ENCODE results near the gene NBL1. TPM values are rescaled to one million over a fixed set of nuclear protein-coding genes. Genes with fewer than 3 reads are reported as not detected.

Gene NBL1
- total RNA-seq, 3 donors from 2014 or later, result 320 to 457 (median 426) TPM

DNA sequence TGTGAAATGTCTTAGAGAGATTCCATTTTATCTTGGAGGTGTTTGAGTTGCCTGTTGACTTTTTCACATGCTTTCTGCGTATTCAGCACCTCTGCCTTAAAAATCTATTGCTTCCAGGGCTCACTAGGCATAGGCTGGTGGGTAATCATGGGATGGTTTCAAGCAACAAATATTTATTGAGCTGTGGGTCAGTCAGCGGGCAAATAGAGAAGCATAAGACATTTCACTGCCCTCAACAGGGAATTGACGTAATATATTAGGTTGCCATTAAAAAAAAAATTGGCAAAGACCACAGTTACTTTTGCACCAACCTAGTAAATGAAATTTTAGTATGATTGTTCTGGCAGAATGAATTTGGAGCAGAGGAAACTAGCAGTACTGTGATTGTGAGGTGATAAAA is 44.3 kb upstream of the NBL1 start:
- ATAC-seq (no peak), DNase-seq (no peak)
- Histone ChIP-seq H3K9me3 (no peaks in the 10 kb centered on the region), H3K4me3 (no peak overlapping the region), H3K4me1 (ENCODE audit: low read depth) (peaks cover 21% of the 10 kb centered on the region), H3K36me3 (ENCODE audit: low read depth) (peaks cover 4% of the 10 kb centered on the region)
- intact Hi-C loops (cut with DNase I, micrococcal nuclease), result loop anchor here in 1 of 2 donors (10.0 kb wide), 1 partner anchor 45 kb away; the partner anchor contains the start of gene NBL1
- TF ChIP-seq, protein P1, sequence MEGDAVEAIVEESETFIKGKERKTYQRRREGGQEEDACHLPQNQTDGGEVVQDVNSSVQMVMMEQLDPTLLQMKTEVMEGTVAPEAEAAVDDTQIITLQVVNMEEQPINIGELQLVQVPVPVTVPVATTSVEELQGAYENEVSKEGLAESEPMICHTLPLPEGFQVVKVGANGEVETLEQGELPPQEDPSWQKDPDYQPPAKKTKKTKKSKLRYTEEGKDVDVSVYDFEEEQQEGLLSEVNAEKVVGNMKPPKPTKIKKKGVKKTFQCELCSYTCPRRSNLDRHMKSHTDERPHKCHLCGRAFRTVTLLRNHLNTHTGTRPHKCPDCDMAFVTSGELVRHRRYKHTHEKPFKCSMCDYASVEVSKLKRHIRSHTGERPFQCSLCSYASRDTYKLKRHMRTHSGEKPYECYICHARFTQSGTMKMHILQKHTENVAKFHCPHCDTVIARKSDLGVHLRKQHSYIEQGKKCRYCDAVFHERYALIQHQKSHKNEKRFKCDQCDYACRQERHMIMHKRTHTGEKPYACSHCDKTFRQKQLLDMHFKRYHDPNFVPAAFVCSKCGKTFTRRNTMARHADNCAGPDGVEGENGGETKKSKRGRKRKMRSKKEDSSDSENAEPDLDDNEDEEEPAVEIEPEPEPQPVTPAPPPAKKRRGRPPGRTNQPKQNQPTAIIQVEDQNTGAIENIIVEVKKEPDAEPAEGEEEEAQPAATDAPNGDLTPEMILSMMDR (IDR thresholded peaks at IDR 0.05), result no peak

GRCh38 chr1:19602486-19602885 is 41.6 kb upstream of the NBL1 start:
- ATAC-seq (no peak), DNase-seq (no peak)
- TF ChIP-seq, protein P1 (IDR thresholded peaks at IDR 0.05), result no peak
- intact Hi-C loops (cut with DNase I, micrococcal nuclease), result no loop called here
- Histone ChIP-seq H3K4me1 (ENCODE audit: low read depth) (peaks cover 36% of the 10 kb centered on the region), H3K4me3 (no peak overlapping the region), H3K36me3 (ENCODE audit: low read depth) (no peaks in the 10 kb centered on the region), H3K9me3 (no peaks in the 10 kb centered on the region)

- Histone ChIP-seq H3K36me3 (ENCODE audit: low read depth) (no peaks in the 10 kb centered on the region), H3K4me1 (ENCODE audit: low read depth) (peaks cover 41% of the 10 kb centered on the region), H3K9me3 (no peaks in the 10 kb centered on the region), H3K4me3 (no peak overlapping the region)
- DNase-seq, result peak in 1 of 3 donors; percentile 52
- intact Hi-C loops (cut with DNase I, micrococcal nuclease), result no loop called here
- TF ChIP-seq, protein P1 (IDR thresholded peaks at IDR 0.05), result no peak
- ATAC-seq, result peak; percentile 76
Measured at GRCh38 chr1:19605967-19606366, 38.1 kb upstream of the NBL1 start.

GRCh38 chr1:19606817-19607642 is 37.1 kb upstream of the NBL1 start:
- TF ChIP-seq, protein P1 (IDR thresholded peaks at IDR 0.05), result no peak
- ATAC-seq, result no peak
- H3K4me1 ChIP-seq (ENCODE audit: low read depth), result peaks cover 44% of the 10 kb centered on the region

DNA sequence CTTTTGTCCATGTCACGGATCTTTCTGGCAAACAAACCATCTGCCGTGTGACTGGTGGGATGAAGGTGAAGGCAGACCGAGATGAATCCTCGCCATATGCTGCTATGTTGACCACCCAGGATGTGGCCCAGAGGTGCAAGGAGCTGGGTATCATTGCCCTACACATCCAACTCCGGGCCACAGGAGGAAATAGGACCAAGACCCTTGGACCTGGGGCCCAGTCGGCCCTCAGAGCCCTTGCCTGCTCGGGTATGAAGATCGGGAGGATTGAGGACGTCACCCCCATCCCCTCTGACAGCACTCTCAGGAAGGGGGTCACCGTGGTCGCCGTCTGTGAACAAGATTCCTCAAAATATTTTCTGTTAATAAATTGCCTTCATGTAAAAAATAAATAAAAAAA is 35.9 kb upstream of the NBL1 start:
- H3K4me3 ChIP-seq, result no peak overlapping the region
- intact Hi-C loops (cut with DNase I, micrococcal nuclease), result no loop called here
- TF ChIP-seq, protein P1 (IDR thresholded peaks at IDR 0.05), result no peak
- ATAC-seq (no peak), DNase-seq (no peak)
- H3K9me3 ChIP-seq, result no peaks in the 10 kb centered on the region
- H3K4me1 ChIP-seq (ENCODE audit: low read depth), result peaks cover 56% of the 10 kb centered on the region
- H3K36me3 ChIP-seq (ENCODE audit: low read depth), result no peaks in the 10 kb centered on the region

More at GRCh38 chr1:19606817-19607642, 37.1 kb upstream of the NBL1 start:
- no peak for DNase-seq
- H3K9me3 ChIP-seq, result no peaks in the 10 kb centered on the region
- intact Hi-C loops (cut with DNase I, micrococcal nuclease), result no loop called here
- no peaks in the 10 kb centered on the region for H3K36me3 ChIP-seq (ENCODE audit: low read depth)
- no peak overlapping the region for H3K4me3 ChIP-seq
